Neural cell (in vitro differentiated cells): Measurements from ENCODE around the gene NLN. TPM values are rescaled to one million over a fixed set of nuclear protein-coding genes. Genes with fewer than 3 reads are reported as not detected.
"Not testable (repeated sequence)": the region's sequence is repeated elsewhere in the genome, so short reads cannot be mapped to it uniquely, and the experiment has no call there.

Source experiments
- H2AFZ ChIP-seq: fragments of 200-600, 300-800 bp; sonication (generic), shearing (Covaris generic); 2 replicates; pipeline ENCODE4 v1.6.0; 2014; ENCODE audit warnings: low read depth, mild to moderate bottlenecking, antibody characterized with exemption, low read length, moderate library complexity
- H3F3A ChIP-seq: fragments of 200-600 bp; shearing (Covaris generic); 2 replicates; pipeline ENCODE4 v1.6.1; 2016; ENCODE audit warnings: mild to moderate bottlenecking, moderate library complexity, mixed read lengths, antibody characterized with exemption, low read length; ENCODE audit not compliant: insufficient read depth, poor library complexity, severe bottlenecking
- H3K27ac ChIP-seq: fragments of 200-600, 300-800 bp; sonication (generic), shearing (Covaris generic); 2 replicates; pipeline ENCODE4 v1.5.1; 2014; ENCODE audit warnings: mild to moderate bottlenecking, low read length, moderate library complexity
- H3K27me3 ChIP-seq: fragments of 300-800, 200-600 bp; sonication (generic), shearing (Covaris generic); 2 replicates; pipeline ENCODE4 v1.6.0; 2014; ENCODE audit warnings: mild to moderate bottlenecking, low read depth, low read length, moderate library complexity; ENCODE audit not compliant: insufficient read depth
- H3K36me3 ChIP-seq: fragments of 300-800, 200-600 bp; sonication (generic), shearing (Covaris generic); 2 replicates; pipeline ENCODE4 v1.5.1; 2014; ENCODE audit warnings: mild to moderate bottlenecking, antibody characterized with exemption, low read length, moderate library complexity; ENCODE audit not compliant: insufficient read depth
- H3K4me2 ChIP-seq: fragments of 300-800, 200-600 bp; sonication (generic), shearing (Covaris generic); 2 replicates; pipeline ENCODE4 v1.6.0; 2014; ENCODE audit warnings: mild to moderate bottlenecking, low read length
- H3K4me3 ChIP-seq: fragments of 300-800, 200-600 bp; sonication (generic), shearing (Covaris generic); 2 replicates; pipeline ENCODE4 v1.5.1; 2014; ENCODE audit warnings: mild to moderate bottlenecking, low read length, moderate library complexity
- H3K79me2 ChIP-seq: fragments of 200-600 bp; shearing (Covaris generic); replicated peaks from 2 replicates; pipeline ENCODE4 v1.6.0; 2014; ENCODE audit warnings: mild to moderate bottlenecking, low read length, moderate library complexity; ENCODE audit not compliant: insufficient read depth
- H3K9ac ChIP-seq: fragments of 300-800, 200-600 bp; sonication (generic), shearing (Covaris generic); 2 replicates; pipeline ENCODE4 v1.6.1; 2016; ENCODE audit warnings: mild to moderate bottlenecking, low read length, mixed read lengths
- H3K9me2 ChIP-seq: fragments of 200-600 bp; shearing (Covaris generic); 2 replicates; pipeline ENCODE4 v1.6.1; 2016; ENCODE audit warnings: mild to moderate bottlenecking, low read length, mixed read lengths; ENCODE audit not compliant: insufficient read depth
- H3K9me3 ChIP-seq: fragments of 200-600, 300-800 bp; sonication (generic), shearing (Covaris generic); 2 replicates; pipeline ENCODE4 v1.6.1; 2016; ENCODE audit warnings: mild to moderate bottlenecking, mixed run types, low read length, moderate library complexity, mixed read lengths
- H4K20me1 ChIP-seq: fragments of 200-600 bp; shearing (Covaris generic); 2 replicates; pipeline ENCODE4 v1.6.1; 2016; ENCODE audit warnings: mild to moderate bottlenecking, mixed run types; ENCODE audit not compliant: insufficient read depth
- EP300 ChIP-seq: fragments of 450-650 bp; conservative IDR thresholded peaks from 2 replicates; pipeline ENCODE4 v1.6.1; 2014; ENCODE audit warnings: antibody characterized with exemption, mild to moderate bottlenecking, moderate library complexity; ENCODE audit not compliant: poor library complexity, severe bottlenecking
- EZH2 ChIP-seq: fragments of 200-600, 300-800 bp; shearing (Covaris generic), sonication (generic); IDR thresholded peaks from 2 replicates; pipeline ENCODE4 v1.6.1; 2014; ENCODE audit warnings: antibody characterized with exemption, low read length, borderline replicate concordance, mild to moderate bottlenecking; ENCODE audit not compliant: insufficient read depth, poor library complexity, severe bottlenecking
- MXI1 ChIP-seq: fragments of 450-650 bp; conservative IDR thresholded peaks from 2 replicates; pipeline ENCODE4 v1.6.1; 2014; ENCODE audit warnings: antibody characterized with exemption, mild to moderate bottlenecking; ENCODE audit not compliant: poor library complexity, severe bottlenecking
- POLR2AphosphoS5 ChIP-seq: IDR thresholded peaks from 2 replicates; pipeline ENCODE4 v1.6.1; 2012
- RAD21 ChIP-seq: fragments of 450-650 bp; conservative IDR thresholded peaks from 2 replicates; pipeline ENCODE4 v1.6.1; 2014; ENCODE audit warnings: antibody characterized with exemption, mild to moderate bottlenecking, moderate library complexity
- SMC3 ChIP-seq: fragments of 450-650 bp; conservative IDR thresholded peaks from 2 replicates; pipeline ENCODE4 v1.6.1; 2014; ENCODE audit warnings: antibody characterized with exemption, mild to moderate bottlenecking, moderate library complexity; ENCODE audit not compliant: poor library complexity
- TAF1 ChIP-seq: IDR thresholded peaks from 2 replicates; pipeline ENCODE4 v1.6.1; 2012; ENCODE audit warnings: low read depth
- polyA plus RNA-seq: library from polyadenylated mRNA; depleted of rRNA; stranded (reverse); fragments of >200 nt; gene quantifications from 2 replicates; pipeline ENCODE4 v1.2.3, GENCODE V29; 2014
- TF ChIP-seq, protein P1 (sequence below): fragments of 450-650 bp; IDR thresholded peaks from 2 replicates; pipeline ENCODE4 v1.5.1; 2014; ENCODE audit warnings: antibody characterized with exemption, mild to moderate bottlenecking, moderate library complexity; ENCODE audit not compliant: poor library complexity, severe bottlenecking
- TF ChIP-seq, protein P2 (sequence below): IDR thresholded peaks from 2 replicates; pipeline ENCODE4 v1.6.1; 2012; ENCODE audit warnings: borderline replicate concordance

Gene NLN
- polyA plus RNA-seq, 1 donor from 2014 or later: 18.7 TPM

DNA sequence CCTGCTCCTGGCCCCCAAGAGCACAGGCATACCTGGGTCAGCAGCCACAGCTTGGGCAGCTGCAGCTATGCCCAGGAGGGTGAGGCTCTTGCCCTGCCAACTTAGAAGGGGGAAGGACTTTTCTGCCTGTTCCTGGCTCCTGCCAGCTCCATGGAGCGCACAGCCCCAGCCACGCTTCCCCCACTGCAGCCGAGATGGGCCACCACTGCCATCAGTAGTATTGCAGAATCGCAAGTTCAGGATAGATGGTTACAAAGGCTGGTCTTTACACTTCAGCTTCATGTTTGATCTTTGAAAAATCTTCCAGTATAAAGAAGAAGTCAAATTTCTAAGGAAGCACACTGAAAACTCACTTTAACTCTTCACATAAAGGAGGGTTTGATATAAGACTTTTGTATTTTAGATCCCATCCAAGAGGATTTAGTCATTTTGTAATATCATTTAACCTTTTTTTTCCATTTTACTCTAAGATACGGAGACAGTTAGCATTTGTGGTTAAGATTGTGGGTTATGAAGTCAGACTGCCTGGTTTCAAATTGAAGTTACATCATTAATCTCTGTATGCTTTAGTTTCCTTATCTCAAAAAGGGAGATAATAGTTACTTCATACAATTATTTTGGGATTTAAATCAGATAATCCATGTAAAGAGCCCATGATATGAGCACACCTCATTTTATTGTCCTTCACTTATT lies 81.8 kb downstream of the NLN start:
- no peaks in the 10 kb centered on the region for H3F3A ChIP-seq
- H3K36me3 ChIP-seq: peaks cover 14% of the 10 kb centered on the region
- no peak overlapping the region for H3K4me2 ChIP-seq
- H4K20me1 ChIP-seq: no peaks in the 10 kb centered on the region
- TF ChIP-seq SMC3 (no peak), TAF1 (no peak), EP300 (no peak)
- TF ChIP-seq, protein P1, sequence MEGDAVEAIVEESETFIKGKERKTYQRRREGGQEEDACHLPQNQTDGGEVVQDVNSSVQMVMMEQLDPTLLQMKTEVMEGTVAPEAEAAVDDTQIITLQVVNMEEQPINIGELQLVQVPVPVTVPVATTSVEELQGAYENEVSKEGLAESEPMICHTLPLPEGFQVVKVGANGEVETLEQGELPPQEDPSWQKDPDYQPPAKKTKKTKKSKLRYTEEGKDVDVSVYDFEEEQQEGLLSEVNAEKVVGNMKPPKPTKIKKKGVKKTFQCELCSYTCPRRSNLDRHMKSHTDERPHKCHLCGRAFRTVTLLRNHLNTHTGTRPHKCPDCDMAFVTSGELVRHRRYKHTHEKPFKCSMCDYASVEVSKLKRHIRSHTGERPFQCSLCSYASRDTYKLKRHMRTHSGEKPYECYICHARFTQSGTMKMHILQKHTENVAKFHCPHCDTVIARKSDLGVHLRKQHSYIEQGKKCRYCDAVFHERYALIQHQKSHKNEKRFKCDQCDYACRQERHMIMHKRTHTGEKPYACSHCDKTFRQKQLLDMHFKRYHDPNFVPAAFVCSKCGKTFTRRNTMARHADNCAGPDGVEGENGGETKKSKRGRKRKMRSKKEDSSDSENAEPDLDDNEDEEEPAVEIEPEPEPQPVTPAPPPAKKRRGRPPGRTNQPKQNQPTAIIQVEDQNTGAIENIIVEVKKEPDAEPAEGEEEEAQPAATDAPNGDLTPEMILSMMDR: no peak
- H3K27ac ChIP-seq: no peak overlapping the region
- no peaks in the 10 kb centered on the region for H3K27me3 ChIP-seq
- H3K79me2 ChIP-seq: no peaks in the 10 kb centered on the region
- H3K4me3 ChIP-seq: no peak overlapping the region
- H3K9me2 ChIP-seq: no peaks in the 10 kb centered on the region
- H2AFZ ChIP-seq: no peak overlapping the region
- H3K9ac ChIP-seq: no peak overlapping the region
- H3K9me3 ChIP-seq: peaks cover 3% of the 10 kb centered on the region

DNA sequence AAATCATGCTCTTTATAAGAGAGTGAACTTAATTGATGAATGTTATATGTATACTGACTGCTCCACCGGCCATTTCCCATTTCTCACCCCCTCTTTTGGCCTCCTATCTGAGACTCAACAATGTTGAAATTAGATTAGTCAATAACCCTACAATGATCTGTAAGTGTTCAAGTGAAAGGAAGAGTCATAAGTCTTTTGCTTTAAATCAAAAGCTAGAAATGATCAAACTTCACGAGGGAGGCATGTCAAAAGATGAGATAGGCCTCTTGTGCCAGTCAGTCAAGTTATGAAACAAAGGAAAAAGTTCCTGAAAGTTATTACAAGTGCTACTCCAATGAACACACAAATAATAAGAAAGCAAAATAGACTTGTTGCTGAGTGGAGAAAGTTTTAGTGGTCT lies 83.1 kb downstream of the NLN start:
- no peaks in the 10 kb centered on the region for H3K27me3 ChIP-seq
- no peak for TF ChIP-seq EZH2
- no peak for TF ChIP-seq RAD21
- no peak for TF ChIP-seq POLR2AphosphoS5
- H3K9ac ChIP-seq: no peak overlapping the region
- no peaks in the 10 kb centered on the region for H3K79me2 ChIP-seq
- H2AFZ ChIP-seq: no peak overlapping the region
- peaks cover 3% of the 10 kb centered on the region for H3K9me3 ChIP-seq
- H3K27ac ChIP-seq: no peak overlapping the region
- H3K36me3 ChIP-seq: peaks cover 14% of the 10 kb centered on the region
- H3K9me2 ChIP-seq: no peaks in the 10 kb centered on the region
- H3K4me3 ChIP-seq: no peak overlapping the region
- H3K4me2 ChIP-seq: no peak overlapping the region
- no peaks in the 10 kb centered on the region for H3F3A ChIP-seq
- no peaks in the 10 kb centered on the region for H4K20me1 ChIP-seq

DNA sequence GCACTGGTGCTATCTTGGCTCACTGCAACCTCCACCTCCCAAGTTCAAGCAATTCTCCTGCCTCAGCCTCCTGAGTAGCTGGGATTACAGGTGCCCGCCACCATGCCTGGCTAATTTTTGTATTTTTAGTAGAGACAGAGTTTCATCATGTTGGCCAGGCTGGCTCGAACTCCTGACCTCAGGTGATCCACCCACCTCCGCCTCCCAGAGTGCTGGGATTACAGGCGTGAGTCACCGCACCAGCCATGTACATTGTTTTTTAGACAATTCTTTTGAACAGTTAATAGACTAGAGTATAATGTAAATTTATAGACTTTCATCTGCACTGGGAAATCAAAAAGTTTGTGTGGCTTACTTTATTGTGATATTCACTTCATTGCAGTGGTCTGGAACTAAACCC lies 85.5 kb downstream of the NLN start:
- not testable (repeated sequence) for H3K4me2 ChIP-seq, H3K9ac ChIP-seq, H3F3A ChIP-seq, H2AFZ ChIP-seq, H3K4me3 ChIP-seq, H3K36me3 ChIP-seq, H3K9me2 ChIP-seq, H4K20me1 ChIP-seq, H3K9me3 ChIP-seq, H3K27ac ChIP-seq, H3K27me3 ChIP-seq, H3K79me2 ChIP-seq

DNA sequence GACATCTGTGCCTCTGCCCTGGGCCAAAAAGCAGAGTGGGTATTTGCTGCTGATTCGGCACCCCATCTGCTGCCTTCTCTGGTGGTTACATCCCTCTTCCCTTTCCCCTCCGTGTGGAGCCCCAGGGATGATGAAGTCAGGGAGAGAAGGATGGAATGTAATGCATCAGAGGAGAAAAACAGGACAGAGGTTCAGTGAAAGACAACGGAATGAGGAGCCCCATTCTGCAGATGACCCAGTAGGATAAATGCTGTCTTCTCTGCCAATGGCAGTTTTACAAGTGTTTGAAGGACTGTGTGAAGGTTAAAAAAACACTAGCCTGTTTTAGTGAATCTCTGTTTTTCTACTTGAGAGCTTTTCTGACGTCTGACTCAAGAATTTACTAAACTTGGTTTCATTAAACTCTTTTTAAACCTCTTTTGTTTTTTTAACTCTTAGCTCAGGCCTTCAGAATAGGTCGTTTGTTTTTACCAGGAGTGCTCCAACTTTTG lies 86.3 kb downstream of the NLN start:
- no peaks in the 10 kb centered on the region for H3K27me3 ChIP-seq
- no peak overlapping the region for H3K9ac ChIP-seq
- peaks cover 6% of the 10 kb centered on the region for H3K36me3 ChIP-seq
- no peak for TF ChIP-seq EZH2
- TF ChIP-seq TAF1: no peak
- no peak for TF ChIP-seq SMC3
- TF ChIP-seq, protein P2, sequence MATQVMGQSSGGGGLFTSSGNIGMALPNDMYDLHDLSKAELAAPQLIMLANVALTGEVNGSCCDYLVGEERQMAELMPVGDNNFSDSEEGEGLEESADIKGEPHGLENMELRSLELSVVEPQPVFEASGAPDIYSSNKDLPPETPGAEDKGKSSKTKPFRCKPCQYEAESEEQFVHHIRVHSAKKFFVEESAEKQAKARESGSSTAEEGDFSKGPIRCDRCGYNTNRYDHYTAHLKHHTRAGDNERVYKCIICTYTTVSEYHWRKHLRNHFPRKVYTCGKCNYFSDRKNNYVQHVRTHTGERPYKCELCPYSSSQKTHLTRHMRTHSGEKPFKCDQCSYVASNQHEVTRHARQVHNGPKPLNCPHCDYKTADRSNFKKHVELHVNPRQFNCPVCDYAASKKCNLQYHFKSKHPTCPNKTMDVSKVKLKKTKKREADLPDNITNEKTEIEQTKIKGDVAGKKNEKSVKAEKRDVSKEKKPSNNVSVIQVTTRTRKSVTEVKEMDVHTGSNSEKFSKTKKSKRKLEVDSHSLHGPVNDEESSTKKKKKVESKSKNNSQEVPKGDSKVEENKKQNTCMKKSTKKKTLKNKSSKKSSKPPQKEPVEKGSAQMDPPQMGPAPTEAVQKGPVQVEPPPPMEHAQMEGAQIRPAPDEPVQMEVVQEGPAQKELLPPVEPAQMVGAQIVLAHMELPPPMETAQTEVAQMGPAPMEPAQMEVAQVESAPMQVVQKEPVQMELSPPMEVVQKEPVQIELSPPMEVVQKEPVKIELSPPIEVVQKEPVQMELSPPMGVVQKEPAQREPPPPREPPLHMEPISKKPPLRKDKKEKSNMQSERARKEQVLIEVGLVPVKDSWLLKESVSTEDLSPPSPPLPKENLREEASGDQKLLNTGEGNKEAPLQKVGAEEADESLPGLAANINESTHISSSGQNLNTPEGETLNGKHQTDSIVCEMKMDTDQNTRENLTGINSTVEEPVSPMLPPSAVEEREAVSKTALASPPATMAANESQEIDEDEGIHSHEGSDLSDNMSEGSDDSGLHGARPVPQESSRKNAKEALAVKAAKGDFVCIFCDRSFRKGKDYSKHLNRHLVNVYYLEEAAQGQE: no peak
- no peak for TF ChIP-seq MXI1
- no peak for TF ChIP-seq POLR2AphosphoS5
- TF ChIP-seq, protein P1: no peak
- no peak for TF ChIP-seq RAD21
- TF ChIP-seq EP300: no peak
- no peak overlapping the region for H3K27ac ChIP-seq
- no peaks in the 10 kb centered on the region for H3K79me2 ChIP-seq
- no peak overlapping the region for H2AFZ ChIP-seq
- no peak overlapping the region for H3K4me3 ChIP-seq
- no peaks in the 10 kb centered on the region for H3K9me2 ChIP-seq
- no peak overlapping the region for H3K4me2 ChIP-seq
- H3K9me3 ChIP-seq: no peaks in the 10 kb centered on the region
- no peaks in the 10 kb centered on the region for H3F3A ChIP-seq
- H4K20me1 ChIP-seq: no peaks in the 10 kb centered on the region
